ENCODE results near the gene CYP3A4. TPM values are rescaled to one million over a fixed set of nuclear protein-coding genes. Genes with fewer than 3 reads are reported as not detected.

CYP3A4 gene
- total and polyA plus RNA-seq, 9 of the 15 experiments (the other 6 are each of a cell fraction or from before 2014, with no cell fraction given), result 0.07 to 0.08 TPM; not detected in 7

GRCh38 chr7:99730238-99730810 lies 53.7 kb downstream of the CYP3A4 start:
- no peaks in the 10 kb centered on the region for H3K27me3 ChIP-seq (ENCODE audit: control insufficient read depth in 2 of 2, insufficient read depth in 2 of 2, low read length in 2 of 2)
- no peak for DNase-seq (ENCODE audit: extremely low read depth in 1 of 4, low spot score in 3 of 4)
- no peaks in the 10 kb centered on the region; a peak in 2 of 5 replicates for H3K4me1 ChIP-seq (replicated peaks in 1 of 2; ENCODE audit: control insufficient read depth in 2 of 2, insufficient read depth in 2 of 2, low read length in 2 of 2)
- no peak overlapping the region for H3K27ac ChIP-seq (ENCODE audit: extremely low read depth, low read depth, low read length)
- H4K20me1 ChIP-seq (replicated peaks; ENCODE audit: control insufficient read depth, insufficient read depth, low read length), result no peaks in the 10 kb centered on the region
- no peaks in the 10 kb centered on the region for H3K9me3 ChIP-seq (replicated peaks; ENCODE audit: control insufficient read depth, insufficient read depth, low read depth, low read length)
- ChIA-PET POLR2A (interaction anchor here (0.7 to 2.0 kb wide), 2 partner anchors 9 to 101 kb away, joined by 3 to 6 read pairs; no protein-coding TSS in a partner anchor), CTCF (ENCODE audit: low intra/inter-chr PET ratio) (no interaction called here)
- no peak for FAIRE-seq
- H3K36me3 ChIP-seq (ENCODE audit: control insufficient read depth, insufficient read depth, low read length), result no peaks in the 10 kb centered on the region
- no peak overlapping the region for H3K4me3 ChIP-seq
- no peak overlapping the region for H2AFZ ChIP-seq (ENCODE audit: low read depth, low read length)
- H3K4me2 ChIP-seq (ENCODE audit: insufficient read depth, low read length), result no peak overlapping the region
- H3K9ac ChIP-seq (ENCODE audit: insufficient read depth in 1 of 2, low read depth in 2 of 2, low read length in 2 of 2), result no peak overlapping the region
- no peaks in the 10 kb centered on the region for H3K9me1 ChIP-seq (ENCODE audit: control insufficient read depth, insufficient read depth, low read length)
- ATAC-seq, result no peak
- intact Hi-C loops (cut with micrococcal nuclease), result no loop called here
- in situ Hi-C loops (cut with MboI), result no loop called here
- 16% methylated on average over 1 of the region's 1 CpG for WGBS (ENCODE audit: insufficient coverage, low coverage, missing lambda C conversion rate)
- TF ChIP-seq MAFG (tag; conservative IDR thresholded peaks at IDR 0.05) (0 out of 2 replicates have a peak, but pooled peaks have one; percentile 15), ZNF655 (CRISPR knock-in tag; IDR thresholded peaks at IDR 0.05) (no peak), PTRF (tag; IDR thresholded peaks at IDR 0.05) (no peak)
- H3K79me2 ChIP-seq (ENCODE audit: control insufficient read depth, insufficient read depth, low read length), result no peaks in the 10 kb centered on the region
- BruUV-seq (replicated peaks), result no TSS peak

Data from K562 (cell line).